ENCODE data around the gene PPARD.

GRCh38 chr6:35388772-35389352, 46.5 kb downstream of the PPARD start:
- TF ChIP-seq CTCF (IDR thresholded peaks at IDR 0.05 in 2 of 3, conservative IDR thresholded peaks at IDR 0.05 in 1 of 3; ENCODE audit: borderline replicate concordance in 1 of 3, insufficient read depth in 1 of 3, low read depth in 2 of 3, low read length in 2 of 3) (no peak), POLR2A (IDR thresholded peaks at IDR 0.05; ENCODE audit: borderline replicate concordance, extremely low read depth, insufficient read depth, insufficient read length) (no peak), ZFX (IDR thresholded peaks at IDR 0.05) (no peak), ELF1 (IDR thresholded peaks at IDR 0.05; ENCODE audit: borderline replicate concordance, low read depth) (no peak), SRF (IDR thresholded peaks at IDR 0.05; ENCODE audit: low read depth) (no peak), EZH2phosphoT487 (IDR thresholded peaks at IDR 0.05; ENCODE audit: borderline replicate concordance) (no peak), EZH2 (IDR thresholded peaks at IDR 0.05) (no peak), RAD21 (IDR thresholded peaks at IDR 0.05; ENCODE audit: low read depth) (no peak), ATF3 (IDR thresholded peaks at IDR 0.05) (no peak), CEBPB (IDR thresholded peaks at IDR 0.05; ENCODE audit: low read depth) (no peak), FOSL1 (IDR thresholded peaks at IDR 0.05; ENCODE audit: low read depth) (no peak), SIN3A (IDR thresholded peaks at IDR 0.05; ENCODE audit: low read depth) (no peak)
